Astrocyte (in vitro differentiated cells and primary cell): ENCODE measurements around the gene IL32. TPM values are rescaled to one million over a fixed set of nuclear protein-coding genes. Genes with fewer than 3 reads are reported as not detected.
A peak's percentile ranks its signal among the peaks of the same experiment; 100 is the strongest.

ENCODE experiments used
- DNase-seq: peaks from one replicate; pipeline ENCODE4 v3.0.0-alpha.2; 2010; ENCODE audit warnings: low read depth
- FAIRE-seq: peaks from 2 replicates; lab custom pipeline; 2011; peaks lifted over from hg19 to GRCh38; lab: Jason Lieb, UNC
- H2AFZ ChIP-seq: 2 replicates; pipeline ENCODE4 v1.6.0; 2012; ENCODE audit warnings: low read depth, low read length, inconsistent platforms
- H3K27ac ChIP-seq: 2 replicates; pipeline ENCODE4 v1.5.1; 2011; ENCODE audit warnings: low read depth, low read length, inconsistent platforms
- H3K27me3 ChIP-seq: 2 replicates; pipeline ENCODE4 v1.6.0; 2011; ENCODE audit warnings: low read length, inconsistent platforms; ENCODE audit not compliant: insufficient read depth
- H3K36me3 ChIP-seq: 2 replicates; pipeline ENCODE4 v1.5.1; 2011; ENCODE audit warnings: low read length, inconsistent platforms; ENCODE audit not compliant: insufficient read depth
- H3K4me1 ChIP-seq: 2 replicates; pipeline ENCODE4 v1.5.1; 2011; ENCODE audit warnings: low read length, inconsistent platforms; ENCODE audit not compliant: insufficient read depth
- H3K4me2 ChIP-seq: 2 replicates; pipeline ENCODE4 v1.6.0; 2012; ENCODE audit warnings: low read length, inconsistent platforms
- H3K4me3 ChIP-seq: 2 replicates; pipeline ENCODE4 v1.5.1; 2011; ENCODE audit warnings: low read depth, mild to moderate bottlenecking, low read length, inconsistent platforms; ENCODE audit not compliant: insufficient read depth
- H3K79me2 ChIP-seq: 2 replicates; pipeline ENCODE4 v1.6.0; 2012; ENCODE audit warnings: mild to moderate bottlenecking, low read length, inconsistent platforms; ENCODE audit not compliant: insufficient read depth
- H3K9ac ChIP-seq: 2 replicates; pipeline ENCODE4 v1.6.0; 2012; ENCODE audit warnings: mild to moderate bottlenecking, low read length, inconsistent platforms
- H3K9me3 ChIP-seq: 2 replicates; pipeline ENCODE4 v1.5.1; 2012; ENCODE audit warnings: low read depth, mild to moderate bottlenecking, low read length, inconsistent platforms; ENCODE audit not compliant: insufficient read depth
- H4K20me1 ChIP-seq: 2 replicates; pipeline ENCODE4 v1.6.0; 2012; ENCODE audit warnings: low read length, inconsistent platforms; ENCODE audit not compliant: insufficient read depth
- H3K27ac Mint-ChIP-seq: one replicate; pipeline ENCODE4 v1.8.0; 2021; ENCODE audit warnings: mild to moderate bottlenecking, mixed read lengths; ENCODE audit not compliant: unreplicated experiment
- H3K27me3 Mint-ChIP-seq: one replicate; pipeline ENCODE4 v1.8.0; 2021; ENCODE audit warnings: low read depth, mixed read lengths; ENCODE audit not compliant: unreplicated experiment
- H3K36me3 Mint-ChIP-seq: one replicate; pipeline ENCODE4 v1.8.0; 2021; ENCODE audit warnings: low read depth, mixed read lengths; ENCODE audit not compliant: unreplicated experiment
- H3K4me1 Mint-ChIP-seq: one replicate; pipeline ENCODE4 v1.8.0; 2021; ENCODE audit warnings: low read depth, mixed read lengths; ENCODE audit not compliant: unreplicated experiment
- H3K4me3 Mint-ChIP-seq: one replicate; pipeline ENCODE4 v1.8.0; 2021; ENCODE audit warnings: mild to moderate bottlenecking, moderate library complexity, mixed read lengths; ENCODE audit not compliant: unreplicated experiment
- H3K9me3 Mint-ChIP-seq: one replicate; pipeline ENCODE4 v1.8.0; 2021; ENCODE audit warnings: mild to moderate bottlenecking, mixed read lengths; ENCODE audit not compliant: unreplicated experiment
- EZH2 ChIP-seq: IDR thresholded peaks from 2 replicates; pipeline ENCODE4 v1.6.1; 2012; ENCODE audit warnings: mild to moderate bottlenecking, low read length, inconsistent platforms; ENCODE audit not compliant: insufficient read depth
- total RNA-seq: library from RNA; stranded (reverse); gene quantifications from 2 replicates; pipeline ENCODE4 v1.2.1, GENCODE V29; 2021
- TF ChIP-seq, protein P1 (sequence below): IDR thresholded peaks from 2 replicates; pipeline ENCODE4 v1.5.1; 2011; ENCODE audit warnings: low read depth, mild to moderate bottlenecking, inconsistent platforms, low read length, moderate library complexity; ENCODE audit not compliant: insufficient read depth

IL32 gene
- total RNA-seq, 1 donor from 2014 or later = 43.8 TPM

GRCh38 chr16:3017794-3018506 is 47.5 kb upstream of the IL32 start, which contains the start of gene CLDN6:
Gene CLDN6 (minus strand): TSS chr16:3018183. CDS start chr16:3016021, 2,162 bp downstream.
- H4K20me1 ChIP-seq = peaks cover 6% of the 10 kb centered on the region
- H3K36me3 ChIP-seq = no peaks in the 10 kb centered on the region
- DNase-seq (no peak), FAIRE-seq (no peak)
- H3K27me3 ChIP-seq = peaks cover 11% of the 10 kb centered on the region
- peaks cover 15% of the 10 kb centered on the region for H3K4me1 Mint-ChIP-seq
- peak within 1 kb of the TSS; percentile 92 for H3K4me3 Mint-ChIP-seq
- H3K4me1 ChIP-seq = peaks cover 24% of the 10 kb centered on the region
- no peaks in the 10 kb centered on the region for H3K9me3 ChIP-seq
- H3K36me3 Mint-ChIP-seq = peaks cover 5% of the 10 kb centered on the region
- peak within 1 kb of the TSS; percentile 10 for H2AFZ ChIP-seq
- no peak within 1 kb of the TSS for H3K9ac ChIP-seq
- no peak for TF ChIP-seq EZH2
- TF ChIP-seq, protein P1, sequence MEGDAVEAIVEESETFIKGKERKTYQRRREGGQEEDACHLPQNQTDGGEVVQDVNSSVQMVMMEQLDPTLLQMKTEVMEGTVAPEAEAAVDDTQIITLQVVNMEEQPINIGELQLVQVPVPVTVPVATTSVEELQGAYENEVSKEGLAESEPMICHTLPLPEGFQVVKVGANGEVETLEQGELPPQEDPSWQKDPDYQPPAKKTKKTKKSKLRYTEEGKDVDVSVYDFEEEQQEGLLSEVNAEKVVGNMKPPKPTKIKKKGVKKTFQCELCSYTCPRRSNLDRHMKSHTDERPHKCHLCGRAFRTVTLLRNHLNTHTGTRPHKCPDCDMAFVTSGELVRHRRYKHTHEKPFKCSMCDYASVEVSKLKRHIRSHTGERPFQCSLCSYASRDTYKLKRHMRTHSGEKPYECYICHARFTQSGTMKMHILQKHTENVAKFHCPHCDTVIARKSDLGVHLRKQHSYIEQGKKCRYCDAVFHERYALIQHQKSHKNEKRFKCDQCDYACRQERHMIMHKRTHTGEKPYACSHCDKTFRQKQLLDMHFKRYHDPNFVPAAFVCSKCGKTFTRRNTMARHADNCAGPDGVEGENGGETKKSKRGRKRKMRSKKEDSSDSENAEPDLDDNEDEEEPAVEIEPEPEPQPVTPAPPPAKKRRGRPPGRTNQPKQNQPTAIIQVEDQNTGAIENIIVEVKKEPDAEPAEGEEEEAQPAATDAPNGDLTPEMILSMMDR = peak; percentile 21
- no peak within 1 kb of the TSS for H3K27ac ChIP-seq
- H3K27ac Mint-ChIP-seq = peak within 1 kb of the TSS; percentile 95
- no peak within 1 kb of the TSS for H3K4me3 ChIP-seq
- peak within 1 kb of the TSS; percentile 62 for H3K4me2 ChIP-seq
- no peaks in the 10 kb centered on the region for H3K27me3 Mint-ChIP-seq
- H3K9me3 Mint-ChIP-seq = no peaks in the 10 kb centered on the region
- peaks cover 5% of the 10 kb centered on the region for H3K79me2 ChIP-seq

DNA sequence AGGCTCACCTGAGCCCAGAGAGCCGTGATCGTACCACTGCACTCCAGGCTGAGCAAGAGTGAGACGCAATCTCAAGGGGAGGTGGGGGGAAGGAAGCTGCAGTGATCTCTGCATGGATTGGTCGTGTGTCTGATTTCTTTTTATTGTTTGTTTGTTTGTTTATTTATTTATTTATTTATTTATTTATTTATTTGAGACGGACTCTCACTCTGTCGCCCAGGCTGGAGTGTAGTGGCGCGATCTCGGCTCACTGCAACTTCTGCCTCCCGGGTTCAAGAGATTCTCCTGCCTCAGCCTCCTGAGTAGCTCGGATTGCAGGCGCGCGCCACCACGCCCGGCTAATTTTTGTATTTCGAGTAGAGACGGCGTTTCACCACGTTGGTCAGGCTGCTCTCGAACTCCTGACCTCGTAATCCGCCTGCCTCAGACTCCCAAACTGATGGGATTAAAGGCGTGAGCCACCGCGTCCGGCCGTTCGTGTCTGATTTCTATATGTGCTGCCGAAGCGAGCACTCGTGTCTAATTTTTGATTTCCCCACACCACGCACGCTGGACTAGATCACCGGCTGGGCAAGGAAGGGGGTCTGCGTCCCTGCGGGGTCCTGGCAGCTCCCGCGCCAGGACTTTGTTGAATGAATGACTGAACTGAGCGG is 45.7 kb upstream of the IL32 start:
- Mint-ChIP-seq H3K4me1 (peaks cover 18% of the 10 kb centered on the region), H3K4me3 (peak overlapping the region; percentile 90), H3K27me3 (no peaks in the 10 kb centered on the region), H3K36me3 (peaks cover 5% of the 10 kb centered on the region), H3K9me3 (no peaks in the 10 kb centered on the region), H3K27ac (peak overlapping the region; percentile 90)
- DNase-seq (no peak), FAIRE-seq (no peak)
- H3K36me3 ChIP-seq = no peaks in the 10 kb centered on the region
- peaks cover 5% of the 10 kb centered on the region for H3K79me2 ChIP-seq
- peaks cover 6% of the 10 kb centered on the region for H4K20me1 ChIP-seq
- H3K27ac ChIP-seq = peak overlapping the region; percentile 100
- peak overlapping the region; percentile 52 for H3K4me3 ChIP-seq
- no peaks in the 10 kb centered on the region for H3K9me3 ChIP-seq
- peak overlapping the region; percentile 99 for H3K9ac ChIP-seq
- H3K4me1 ChIP-seq = peaks cover 29% of the 10 kb centered on the region
- TF ChIP-seq, protein P1 = no peak
- no peak for TF ChIP-seq EZH2
- H3K4me2 ChIP-seq = peak overlapping the region; percentile 88
- H2AFZ ChIP-seq = peak overlapping the region; percentile 68
- no peaks in the 10 kb centered on the region for H3K27me3 ChIP-seq
